PC-9 (cell line): ENCODE measurements around the gene CDK18. TPM values are rescaled to one million over a fixed set of nuclear protein-coding genes. Genes with fewer than 3 reads are reported as not detected.

ENCODE experiments used
- BruUV-seq: library from RNA; stranded (reverse); fragments of 400-500 nt; replicated peaks from 2 replicates; lab custom pipeline; 2021; lab: Mats Ljungman, UMichigan
- CTCF ChIA-PET: fragments of 300-600 bp; sonication (Branson Sonifier 250); formaldehyde crosslinking; loops from one replicate; lab custom pipeline; 2022; ENCODE audit warnings: antibody characterized with exemption; lab: Charles Lee
- POLR2A ChIA-PET: fragments of 300-600 bp; sonication (Branson Sonifier 250); formaldehyde crosslinking; loops from one replicate; lab custom pipeline; 2022; ENCODE audit warnings: antibody characterized with exemption; ENCODE audit not compliant: unreplicated experiment; lab: Charles Lee
- DNase-seq, 2 experiments: peaks; one replicate each; pipeline versions ENCODE4 v3.0.0 to v3.0.0-alpha.2; 2015 to 2022; ENCODE audit warnings: mixed read lengths in 1 of 2
- H2AFZ ChIP-seq: fragments of 200-600 bp; sonication (generic); 2 replicates; pipeline ENCODE4 v1.8.1; 2017; ENCODE audit warnings: antibody characterized with exemption
- H3F3A ChIP-seq: fragments of 200-600 bp; sonication (generic); 2 replicates; pipeline ENCODE4 v1.8.1; 2017; ENCODE audit warnings: antibody characterized with exemption, mild to moderate bottlenecking, low read depth; ENCODE audit not compliant: insufficient read depth
- H3K27ac ChIP-seq: fragments of 200-600 bp; sonication (generic); 2 replicates; pipeline ENCODE4 v1.6.1; 2016; ENCODE audit warnings: mixed run types
- H3K27me3 ChIP-seq: fragments of 200-600 bp; sonication (generic); 2 replicates; pipeline ENCODE4 v1.6.1; 2016; ENCODE audit warnings: low read depth, mixed run types; ENCODE audit not compliant: insufficient read depth
- H3K36me3 ChIP-seq: fragments of 200-600 bp; sonication (generic); 2 replicates; pipeline ENCODE4 v1.6.1; 2016; ENCODE audit warnings: low read depth, mixed run types
- H3K4me1 ChIP-seq: fragments of 200-600 bp; sonication (generic); replicated peaks from 2 replicates; pipeline ENCODE4 v1.6.1; 2016; ENCODE audit warnings: mixed run types; ENCODE audit not compliant: insufficient read depth
- H3K4me2 ChIP-seq: fragments of 200-600 bp; sonication (generic); 2 replicates; pipeline ENCODE4 v1.6.1; 2017; ENCODE audit warnings: mixed run types
- H3K4me3 ChIP-seq: fragments of 200-600 bp; sonication (generic); 2 replicates; pipeline ENCODE4 v1.6.1; 2016; ENCODE audit warnings: mixed run types
- H3K79me2 ChIP-seq: fragments of 200-600 bp; sonication (generic); 2 replicates; pipeline ENCODE4 v1.6.1; 2017; ENCODE audit warnings: low read depth, mixed run types
- H3K9me2 ChIP-seq: fragments of 200-600 bp; sonication (generic); 2 replicates; pipeline ENCODE4 v1.8.1; 2017; ENCODE audit warnings: mild to moderate bottlenecking; ENCODE audit not compliant: insufficient read depth
- H3K9me3 ChIP-seq: fragments of 200-600 bp; sonication (generic); 2 replicates; pipeline ENCODE4 v1.8.1; 2016; ENCODE audit warnings: low read depth; ENCODE audit not compliant: insufficient read depth
- H4K20me1 ChIP-seq: fragments of 200-600 bp; sonication (generic); 2 replicates; pipeline ENCODE4 v1.8.1; 2017; ENCODE audit not compliant: insufficient read depth
- CTCF ChIP-seq: fragments of 200-600 bp; sonication (generic); conservative IDR thresholded peaks from 2 replicates; pipeline ENCODE4 v1.6.1; 2017; ENCODE audit warnings: mixed run types, antibody characterized with exemption, mild to moderate bottlenecking, moderate library complexity
- EZH2 ChIP-seq: fragments of 200-600 bp; sonication (generic); IDR thresholded peaks from 2 replicates; pipeline ENCODE4 v1.8.0; 2017; ENCODE audit warnings: antibody characterized with exemption, low read depth
- intact Hi-C: fragments of 100-400 bp; cut with micrococcal nuclease; formaldehyde crosslinking; loops from one replicate; pipeline ENCODE4 v1.10.0; 2022; ENCODE audit not compliant: unreplicated experiment
- total RNA-seq: library from RNA; stranded (reverse); gene quantifications from 2 replicates; pipeline ENCODE4 v1.2.3, GENCODE V29; 2021

CDK18 gene
- total RNA-seq, 1 experiment from 2014 or later, result 35.3 TPM

- Histone ChIP-seq H2AFZ (no peak overlapping the region), H3K9me2 (no peaks in the 10 kb centered on the region), H3F3A (peaks cover 3% of the 10 kb centered on the region; the same call in 1 of the 2 replicates), H3K4me1 (peaks cover 20% of the 10 kb centered on the region), H3K27ac (no peak overlapping the region), H3K27me3 (no peaks in the 10 kb centered on the region), H3K36me3 (no peaks in the 10 kb centered on the region), H3K4me3 (no peak overlapping the region), H3K4me2 (no peak overlapping the region), H3K9me3 (no peaks in the 10 kb centered on the region), H4K20me1 (no peaks in the 10 kb centered on the region), H3K79me2 (no peaks in the 10 kb centered on the region)
- no TSS peak for BruUV-seq
- ChIA-PET CTCF (interaction anchor here (0.6 kb wide), 1 partner anchor 160 kb away, joined by 4 read pairs; no protein-coding TSS in a partner anchor), POLR2A (no interaction called here)
- intact Hi-C loops, result no loop called here
- TF ChIP-seq EZH2 (no peak), CTCF (no peak)
- no peak for DNase-seq
Observed at GRCh38 chr1:205495237-205495823, 9.1 kb upstream of the CDK18 start.

GRCh38 chr1:205496661-205497060, 7.8 kb upstream of the CDK18 start:
- Histone ChIP-seq H3K9me2 (no peaks in the 10 kb centered on the region), H3K9me3 (no peaks in the 10 kb centered on the region), H3K27ac (no peak overlapping the region), H4K20me1 (no peaks in the 10 kb centered on the region), H3K36me3 (no peaks in the 10 kb centered on the region), H2AFZ (no peak overlapping the region), H3K4me2 (no peak overlapping the region), H3K4me1 (peaks cover 20% of the 10 kb centered on the region), H3K4me3 (no peak overlapping the region), H3K79me2 (no peaks in the 10 kb centered on the region), H3F3A (peaks cover 6% of the 10 kb centered on the region; the same call in 1 of the 2 replicates), H3K27me3 (no peaks in the 10 kb centered on the region)
- no TSS peak for BruUV-seq
- intact Hi-C loops, result no loop called here
- no peak for TF ChIP-seq EZH2
- no peak for TF ChIP-seq CTCF
- CTCF ChIA-PET, result no interaction called here
- POLR2A ChIA-PET, result no interaction called here
- no peak for DNase-seq

GRCh38 chr1:205497351-205497750, 7.1 kb upstream of the CDK18 start:
- intact Hi-C loops, result no loop called here
- H3K4me1 ChIP-seq, result peaks cover 14% of the 10 kb centered on the region
- H3K4me3 ChIP-seq, result no peak overlapping the region
- ChIA-PET CTCF (no interaction called here), POLR2A (no interaction called here)
- no peaks in the 10 kb centered on the region for H3K9me2 ChIP-seq
- H3K27me3 ChIP-seq, result no peaks in the 10 kb centered on the region
- no peak overlapping the region for H2AFZ ChIP-seq
- DNase-seq, result no peak
- no peaks in the 10 kb centered on the region for H3K79me2 ChIP-seq
- TF ChIP-seq EZH2, result no peak
- TF ChIP-seq CTCF, result no peak
- H3K27ac ChIP-seq, result no peak overlapping the region
- H3K36me3 ChIP-seq, result no peaks in the 10 kb centered on the region
- peaks cover 6% of the 10 kb centered on the region; the same call in 1 of the 2 replicates for H3F3A ChIP-seq
- no peaks in the 10 kb centered on the region for H4K20me1 ChIP-seq
- H3K9me3 ChIP-seq, result no peaks in the 10 kb centered on the region
- no TSS peak for BruUV-seq
- H3K4me2 ChIP-seq, result no peak overlapping the region
